Loucy (cell line): ENCODE measurements around the gene ARHGAP20.

Experiments
- H2AFZ ChIP-seq: fragments of 200-600 bp; sonication (generic); 2 replicates; pipeline ENCODE4 v1.6.0; 2016; ENCODE audit warnings: antibody characterized with exemption, mild to moderate bottlenecking, low read length, moderate library complexity
- H3F3A ChIP-seq: fragments of 200-600 bp; 2 replicates; pipeline ENCODE4 v1.6.0; 2016; ENCODE audit warnings: antibody characterized with exemption, low read depth, mild to moderate bottlenecking
- H3K27me3 ChIP-seq: fragments of 200-600 bp; sonication (generic); 2 replicates; pipeline ENCODE4 v1.6.1; 2014; ENCODE audit warnings: low read length, mild to moderate bottlenecking; ENCODE audit not compliant: insufficient read depth, poor library complexity, severe bottlenecking
- H3K36me3 ChIP-seq: fragments of 200-600 bp; sonication (generic); 2 replicates; pipeline ENCODE4 v1.6.1; 2016; ENCODE audit warnings: low read length; ENCODE audit not compliant: insufficient read depth
- H3K4me1 ChIP-seq: fragments of 200-600 bp; sonication (generic); 2 replicates; pipeline ENCODE4 v1.5.1; 2014; ENCODE audit warnings: low read length, mild to moderate bottlenecking; ENCODE audit not compliant: insufficient read depth, poor library complexity, severe bottlenecking
- H3K4me2 ChIP-seq: fragments of 200-600 bp; sonication (generic); 2 replicates; pipeline ENCODE4 v1.6.0; 2014; ENCODE audit warnings: antibody characterized with exemption, low read length, low read depth, mild to moderate bottlenecking; ENCODE audit not compliant: poor library complexity, severe bottlenecking
- H3K4me3 ChIP-seq: fragments of 200-600 bp; sonication (generic); 2 replicates; pipeline ENCODE4 v1.5.1; 2014; ENCODE audit warnings: low read length, mild to moderate bottlenecking, mixed read lengths; ENCODE audit not compliant: poor library complexity, severe bottlenecking
- H3K79me2 ChIP-seq: fragments of 200-600 bp; sonication (generic); 2 replicates; pipeline ENCODE4 v1.6.1; 2014; ENCODE audit warnings: low read length; ENCODE audit not compliant: insufficient read depth
- H3K9ac ChIP-seq: fragments of 200-600 bp; sonication (generic); 2 replicates; pipeline ENCODE4 v1.6.0; 2014; ENCODE audit warnings: mild to moderate bottlenecking, low read depth, low read length, moderate library complexity; ENCODE audit not compliant: poor library complexity, severe bottlenecking
- H3K9me2 ChIP-seq: fragments of 200-600 bp; sonication (generic); replicated peaks from 2 replicates; pipeline ENCODE4 v1.6.1; 2016; ENCODE audit warnings: low read depth, low read length, mixed read lengths
- H3K9me3 ChIP-seq: fragments of 200-600 bp; sonication (generic); 2 replicates; pipeline ENCODE4 v1.6.1; 2014; ENCODE audit warnings: mild to moderate bottlenecking, antibody characterized with exemption, low read length, low read depth; ENCODE audit not compliant: insufficient read depth
- H4K20me1 ChIP-seq: fragments of 200-600 bp; sonication (generic); 2 replicates; pipeline ENCODE4 v1.6.0; 2014; ENCODE audit warnings: antibody characterized with exemption, low read length, mild to moderate bottlenecking; ENCODE audit not compliant: insufficient read depth, poor library complexity, severe bottlenecking
- EZH2phosphoT487 ChIP-seq: fragments of 200-600 bp; IDR thresholded peaks from 2 replicates; pipeline ENCODE4 v1.6.1; 2018; ENCODE audit warnings: antibody characterized with exemption, mild to moderate bottlenecking, moderate library complexity, borderline replicate concordance
- TF ChIP-seq, protein P1 (sequence below): fragments of 200-600 bp; sonication (generic); conservative IDR thresholded peaks from 2 replicates; pipeline ENCODE4 v1.5.1; 2014; ENCODE audit warnings: mild to moderate bottlenecking, antibody characterized with exemption, low read length

The ARHGAP20 gene

DNA sequence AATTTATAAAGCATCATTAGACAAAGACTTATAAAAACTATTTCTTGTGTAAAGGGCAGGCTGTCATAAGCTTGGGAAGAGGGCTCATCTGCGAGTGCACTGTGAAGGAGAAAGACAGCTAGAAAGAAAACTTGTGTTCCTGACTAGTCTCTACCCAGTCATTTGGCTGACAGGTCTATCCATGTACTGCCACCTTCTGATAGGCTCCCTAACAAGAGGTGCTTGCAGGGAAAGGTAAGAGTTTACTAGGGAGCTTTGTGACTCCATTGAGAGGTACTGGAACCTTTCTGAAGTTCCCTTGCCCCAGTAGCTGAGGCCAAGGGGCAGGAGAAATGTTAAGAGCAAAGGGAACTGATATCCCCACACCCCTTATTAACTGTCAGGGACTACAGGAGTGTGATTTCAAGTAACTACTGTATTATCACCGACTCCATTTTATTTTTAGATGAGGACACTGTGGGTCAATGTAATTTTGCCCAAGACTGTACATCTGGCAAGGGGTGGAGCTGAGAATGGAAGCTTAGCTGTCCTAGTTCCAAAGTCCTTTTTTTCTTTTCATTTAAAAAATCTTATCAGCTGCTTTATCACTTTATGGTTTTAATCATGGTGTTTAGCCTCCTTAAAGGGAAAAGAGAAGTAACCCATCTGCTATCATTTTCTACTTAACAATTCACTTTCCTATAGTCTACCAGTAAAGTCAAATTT lies 129.4 kb downstream of the ARHGAP20 start:
- H3K4me2 ChIP-seq, result no peak overlapping the region
- no peak overlapping the region for H3K9ac ChIP-seq
- H3K4me3 ChIP-seq, result no peak overlapping the region
- H4K20me1 ChIP-seq, result no peaks in the 10 kb centered on the region
- no peak overlapping the region for H2AFZ ChIP-seq
- H3K36me3 ChIP-seq, result no peaks in the 10 kb centered on the region
- no peaks in the 10 kb centered on the region for H3F3A ChIP-seq
- H3K9me3 ChIP-seq, result no peaks in the 10 kb centered on the region
- TF ChIP-seq EZH2phosphoT487, result no peak
- TF ChIP-seq, protein P1, sequence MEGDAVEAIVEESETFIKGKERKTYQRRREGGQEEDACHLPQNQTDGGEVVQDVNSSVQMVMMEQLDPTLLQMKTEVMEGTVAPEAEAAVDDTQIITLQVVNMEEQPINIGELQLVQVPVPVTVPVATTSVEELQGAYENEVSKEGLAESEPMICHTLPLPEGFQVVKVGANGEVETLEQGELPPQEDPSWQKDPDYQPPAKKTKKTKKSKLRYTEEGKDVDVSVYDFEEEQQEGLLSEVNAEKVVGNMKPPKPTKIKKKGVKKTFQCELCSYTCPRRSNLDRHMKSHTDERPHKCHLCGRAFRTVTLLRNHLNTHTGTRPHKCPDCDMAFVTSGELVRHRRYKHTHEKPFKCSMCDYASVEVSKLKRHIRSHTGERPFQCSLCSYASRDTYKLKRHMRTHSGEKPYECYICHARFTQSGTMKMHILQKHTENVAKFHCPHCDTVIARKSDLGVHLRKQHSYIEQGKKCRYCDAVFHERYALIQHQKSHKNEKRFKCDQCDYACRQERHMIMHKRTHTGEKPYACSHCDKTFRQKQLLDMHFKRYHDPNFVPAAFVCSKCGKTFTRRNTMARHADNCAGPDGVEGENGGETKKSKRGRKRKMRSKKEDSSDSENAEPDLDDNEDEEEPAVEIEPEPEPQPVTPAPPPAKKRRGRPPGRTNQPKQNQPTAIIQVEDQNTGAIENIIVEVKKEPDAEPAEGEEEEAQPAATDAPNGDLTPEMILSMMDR, result no peak
- no peaks in the 10 kb centered on the region for H3K9me2 ChIP-seq
- H3K27me3 ChIP-seq, result no peaks in the 10 kb centered on the region
- H3K79me2 ChIP-seq, result no peaks in the 10 kb centered on the region
- no peaks in the 10 kb centered on the region for H3K4me1 ChIP-seq

DNA sequence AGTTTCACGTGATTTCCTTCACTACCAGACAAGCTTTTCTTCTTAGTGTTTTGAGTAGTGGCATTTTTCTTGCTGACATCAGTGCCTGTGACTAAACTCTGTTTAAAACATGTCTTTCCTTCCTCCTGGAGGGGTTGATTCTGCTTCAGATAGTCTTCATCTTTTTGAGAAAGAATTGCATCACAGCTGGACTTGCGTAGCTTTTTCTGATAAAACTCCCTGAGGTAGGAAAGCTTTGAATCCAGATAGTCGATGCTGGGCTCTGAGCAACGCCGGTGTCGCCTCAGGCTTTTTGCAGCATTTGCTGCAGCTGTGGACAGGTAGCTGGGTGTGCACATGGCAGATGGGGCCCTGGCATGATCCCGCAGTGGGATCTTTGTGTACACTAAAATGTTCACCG lies 131.7 kb downstream of the ARHGAP20 start:
- Histone ChIP-seq H4K20me1 (no peaks in the 10 kb centered on the region), H3K9me2 (no peaks in the 10 kb centered on the region), H3K4me2 (no peak overlapping the region), H3K79me2 (no peaks in the 10 kb centered on the region), H3K4me3 (no peak overlapping the region), H3K27me3 (no peaks in the 10 kb centered on the region), H3K9ac (no peak overlapping the region), H3F3A (no peaks in the 10 kb centered on the region), H3K4me1 (no peaks in the 10 kb centered on the region), H3K36me3 (no peaks in the 10 kb centered on the region), H3K9me3 (no peaks in the 10 kb centered on the region), H2AFZ (no peak overlapping the region)
- no peak for TF ChIP-seq EZH2phosphoT487
- TF ChIP-seq, protein P1, result no peak

- H2AFZ ChIP-seq, result no peak overlapping the region
- no peaks in the 10 kb centered on the region for H3K9me2 ChIP-seq
- TF ChIP-seq, protein P1, result no peak; the same call in 1 of the 2 replicates
- TF ChIP-seq EZH2phosphoT487, result no peak
- no peak overlapping the region for H3K4me2 ChIP-seq
- no peak overlapping the region for H3K4me3 ChIP-seq
- no peaks in the 10 kb centered on the region for H3K4me1 ChIP-seq
- no peaks in the 10 kb centered on the region for H4K20me1 ChIP-seq
- no peaks in the 10 kb centered on the region for H3F3A ChIP-seq
- no peaks in the 10 kb centered on the region for H3K9me3 ChIP-seq
- no peaks in the 10 kb centered on the region for H3K79me2 ChIP-seq
- H3K27me3 ChIP-seq, result no peaks in the 10 kb centered on the region
- H3K36me3 ChIP-seq, result no peaks in the 10 kb centered on the region
- no peak overlapping the region for H3K9ac ChIP-seq
Measured at GRCh38 chr11:110573411-110573810, 138.8 kb downstream of the ARHGAP20 start.
